GM19099 (cell line): Measurements from ENCODE around the gene ZBBX.

ENCODE experiments used
- POLR2A ChIP-seq: IDR thresholded peaks from 3 replicates; pipeline ENCODE4 v1.6.1; 2011; ENCODE audit warnings: low read depth; ENCODE audit not compliant: insufficient read length; ENCODE audit errors: extremely low read depth

The ZBBX gene

GRCh38 chr3:167380004-167380689, at the start of gene ZBBX:
ZBBX (minus strand) TSS chr3:167380297; CDS start chr3:167372901, 7,396 bp downstream.
- TF ChIP-seq POLR2A, result no peak

GRCh38 chr3:167409611-167410010, 29.5 kb upstream of the ZBBX start:
- no peak for TF ChIP-seq POLR2A

GRCh38 chr3:167406876-167407492, 26.9 kb upstream of the ZBBX start:
- TF ChIP-seq POLR2A, result no peak

- TF ChIP-seq POLR2A, result no peak
Measured at GRCh38 chr3:167397826-167398225, 17.7 kb upstream of the ZBBX start.

- TF ChIP-seq POLR2A, result no peak
Measured at GRCh38 chr3:167396075-167396474, 16.0 kb upstream of the ZBBX start.

- TF ChIP-seq POLR2A, result no peak
Measured at GRCh38 chr3:167394003-167394402, 13.9 kb upstream of the ZBBX start.

- no peak for TF ChIP-seq POLR2A
Measured at GRCh38 chr3:167382155-167382554, 2.1 kb upstream of the ZBBX start.

- TF ChIP-seq POLR2A, result no peak
Measured at GRCh38 chr3:167375478-167375877, 4.6 kb downstream of the ZBBX start.

- no peak for TF ChIP-seq POLR2A
Measured at GRCh38 chr3:167372138-167372537, 8.0 kb downstream of the ZBBX start.

GRCh38 chr3:167361948-167362347, 18.1 kb downstream of the ZBBX start:
- no peak for TF ChIP-seq POLR2A

GRCh38 chr3:167361306-167361705, 18.8 kb downstream of the ZBBX start:
- TF ChIP-seq POLR2A, result no peak

GRCh38 chr3:167355446-167355845, 24.7 kb downstream of the ZBBX start:
- TF ChIP-seq POLR2A, result no peak

GRCh38 chr3:167354751-167355150, 25.3 kb downstream of the ZBBX start:
- TF ChIP-seq POLR2A, result no peak

- TF ChIP-seq POLR2A, result no peak
Measured at GRCh38 chr3:167350245-167350862, 29.7 kb downstream of the ZBBX start.

- no peak for TF ChIP-seq POLR2A
Measured at GRCh38 chr3:167346171-167346570, 33.9 kb downstream of the ZBBX start.
